ENCODE measurements around the gene ITGAV. TPM values are rescaled to one million over a fixed set of nuclear protein-coding genes. Genes with fewer than 3 reads are reported as not detected.

Gene ITGAV
- total RNA-seq, 2 experiments from 2014 or later = 4.7 to 7.5 TPM

DNA sequence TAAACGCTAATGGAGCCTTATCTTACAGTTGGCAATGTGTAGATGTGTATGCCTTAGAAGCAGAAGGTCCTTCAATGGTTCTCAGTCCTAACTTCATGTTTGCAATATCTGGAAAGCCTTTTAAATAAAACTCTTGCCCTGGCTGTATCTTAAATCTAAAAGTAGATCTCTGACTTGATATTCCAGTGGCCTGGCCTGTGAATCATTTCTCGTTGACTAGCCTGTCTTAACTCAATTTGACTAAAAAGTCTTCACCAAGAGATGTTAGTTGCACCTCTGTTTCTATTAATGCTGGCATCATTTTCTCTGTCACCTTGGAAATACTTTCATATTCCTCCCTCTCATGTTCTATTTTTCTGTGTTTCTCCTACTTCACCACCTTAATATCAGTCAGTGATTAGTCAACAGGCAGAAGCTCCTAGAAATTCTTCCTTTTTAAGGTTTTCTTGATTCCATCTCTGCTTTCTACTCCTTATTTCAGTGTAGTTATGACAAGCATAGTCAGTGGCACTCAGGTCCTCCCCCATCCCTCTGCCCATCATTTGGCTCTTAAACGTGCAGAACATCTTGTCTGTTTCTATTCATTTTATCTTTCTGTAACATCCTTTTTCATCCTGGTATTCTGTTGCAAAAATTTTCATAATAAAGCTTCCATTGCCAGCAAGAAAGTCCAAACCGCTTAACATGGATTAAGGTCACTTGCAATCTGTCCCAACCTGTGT lies 4.3 kb downstream of the ITGAV start:
- peaks cover 28% of the 10 kb centered on the region for H3K4me1 Mint-ChIP-seq (ENCODE audit: low read depth)
- H3K27me3 Mint-ChIP-seq = no peaks in the 10 kb centered on the region
- no peak overlapping the region for H3K27ac Mint-ChIP-seq
- ATAC-seq (no peak), DNase-seq (no peak)
- H3K4me3 Mint-ChIP-seq = no peak overlapping the region
- ChIA-PET POLR2A (no interaction called here), CTCF (interaction anchor here (0.6 to 0.9 kb wide), 3 partner anchors 11 to 84 kb away, joined by 3 read pairs; no protein-coding TSS in a partner anchor)
- TF ChIP-seq, protein P1, sequence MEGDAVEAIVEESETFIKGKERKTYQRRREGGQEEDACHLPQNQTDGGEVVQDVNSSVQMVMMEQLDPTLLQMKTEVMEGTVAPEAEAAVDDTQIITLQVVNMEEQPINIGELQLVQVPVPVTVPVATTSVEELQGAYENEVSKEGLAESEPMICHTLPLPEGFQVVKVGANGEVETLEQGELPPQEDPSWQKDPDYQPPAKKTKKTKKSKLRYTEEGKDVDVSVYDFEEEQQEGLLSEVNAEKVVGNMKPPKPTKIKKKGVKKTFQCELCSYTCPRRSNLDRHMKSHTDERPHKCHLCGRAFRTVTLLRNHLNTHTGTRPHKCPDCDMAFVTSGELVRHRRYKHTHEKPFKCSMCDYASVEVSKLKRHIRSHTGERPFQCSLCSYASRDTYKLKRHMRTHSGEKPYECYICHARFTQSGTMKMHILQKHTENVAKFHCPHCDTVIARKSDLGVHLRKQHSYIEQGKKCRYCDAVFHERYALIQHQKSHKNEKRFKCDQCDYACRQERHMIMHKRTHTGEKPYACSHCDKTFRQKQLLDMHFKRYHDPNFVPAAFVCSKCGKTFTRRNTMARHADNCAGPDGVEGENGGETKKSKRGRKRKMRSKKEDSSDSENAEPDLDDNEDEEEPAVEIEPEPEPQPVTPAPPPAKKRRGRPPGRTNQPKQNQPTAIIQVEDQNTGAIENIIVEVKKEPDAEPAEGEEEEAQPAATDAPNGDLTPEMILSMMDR (IDR thresholded peaks at IDR 0.05) = no peak
- intact Hi-C loops (cut with micrococcal nuclease) = loop anchor here (5.0 kb wide), 1 partner anchor 48 kb away; no protein-coding TSS in a partner anchor
- no peaks in the 10 kb centered on the region for H3K36me3 Mint-ChIP-seq (ENCODE audit: low read depth)
- no peaks in the 10 kb centered on the region for H3K9me3 Mint-ChIP-seq

DNA sequence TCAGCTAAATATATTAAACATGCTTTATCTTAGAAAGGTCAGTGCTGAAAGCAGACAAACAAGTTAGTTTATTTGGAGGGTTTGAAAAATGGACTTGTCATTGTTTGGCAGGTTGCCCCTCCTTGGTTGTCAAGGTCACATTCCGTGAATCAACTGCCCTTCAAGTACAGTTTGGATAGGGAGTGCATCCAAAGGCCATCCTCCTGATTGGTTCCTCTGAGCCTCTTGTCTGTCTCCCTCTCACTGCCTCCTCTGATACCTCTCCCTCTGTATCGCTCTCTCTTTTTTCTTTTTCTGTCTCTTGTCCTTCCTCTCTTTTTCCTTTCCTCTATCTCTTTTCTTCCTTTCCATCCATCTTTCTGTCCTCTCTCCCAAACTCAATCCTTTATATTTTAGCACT lies 5.4 kb downstream of the ITGAV start:
- Mint-ChIP-seq H3K27ac (no peak overlapping the region), H3K4me3 (no peak overlapping the region), H3K9me3 (no peaks in the 10 kb centered on the region), H3K4me1 (ENCODE audit: low read depth) (peaks cover 26% of the 10 kb centered on the region), H3K36me3 (ENCODE audit: low read depth) (no peaks in the 10 kb centered on the region), H3K27me3 (no peaks in the 10 kb centered on the region)
- POLR2A ChIA-PET = no interaction called here
- CTCF ChIA-PET = interaction anchor here (0.8 kb wide), 1 partner anchor 12 kb away, joined by 3 read pairs; no protein-coding TSS in a partner anchor
- TF ChIP-seq, protein P1 (IDR thresholded peaks at IDR 0.05) = no peak
- no peak for DNase-seq
- ATAC-seq = no peak
- intact Hi-C loops (cut with micrococcal nuclease) = no loop called here

DNA sequence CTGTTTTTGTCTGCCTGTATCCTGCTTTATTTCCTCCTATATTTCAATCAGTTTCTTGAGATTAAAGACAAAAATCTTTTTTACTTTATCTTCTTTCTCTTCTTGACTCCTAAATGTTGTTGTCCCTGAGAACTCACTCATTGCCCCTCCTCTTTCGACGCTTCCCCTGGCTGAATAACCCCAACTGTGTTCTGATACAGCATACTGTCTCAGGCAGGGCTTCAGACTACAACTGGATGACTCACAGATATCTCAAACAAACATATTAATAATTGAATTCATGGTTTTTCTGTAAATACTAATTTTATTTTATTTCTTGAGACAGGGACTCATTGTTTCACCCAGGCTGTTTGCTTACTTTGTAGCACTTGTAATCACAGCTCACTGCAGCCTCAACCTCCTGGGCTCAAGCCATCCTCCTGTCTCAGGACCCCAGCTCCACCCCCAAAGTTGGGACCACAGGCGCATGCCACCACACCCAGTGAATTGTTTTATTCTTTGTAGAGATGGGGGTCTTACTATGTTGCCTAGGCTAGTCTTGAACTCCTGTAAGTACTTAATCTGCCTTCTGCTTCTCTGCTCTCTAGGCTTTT lies 9.4 kb downstream of the ITGAV start:
- no peaks in the 10 kb centered on the region for H3K27me3 Mint-ChIP-seq
- no peaks in the 10 kb centered on the region for H3K36me3 Mint-ChIP-seq (ENCODE audit: low read depth)
- TF ChIP-seq, protein P1 (IDR thresholded peaks at IDR 0.05) = no peak

DNA sequence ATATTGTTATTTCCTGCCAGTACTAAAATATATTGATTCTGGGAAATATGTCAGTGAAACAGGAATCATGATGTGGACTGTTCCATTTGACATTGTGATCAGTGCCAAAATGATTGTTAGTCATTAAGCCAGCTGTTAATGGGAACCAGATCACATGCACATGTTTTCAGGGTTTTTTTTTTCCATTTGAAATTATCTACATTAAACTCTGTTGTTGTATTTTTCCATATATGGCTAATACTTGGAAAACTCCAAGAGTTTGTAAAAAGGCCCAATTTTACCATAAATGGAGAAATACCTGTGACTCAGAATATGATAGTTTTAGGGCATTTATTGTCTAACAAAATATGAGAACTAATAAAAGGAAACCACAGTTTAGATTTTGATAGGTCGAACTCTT lies 13.4 kb downstream of the ITGAV start:
- no peak overlapping the region for H3K27ac Mint-ChIP-seq
- DNase-seq (no peak), ATAC-seq (no peak)
- no peaks in the 10 kb centered on the region for H3K27me3 Mint-ChIP-seq
- POLR2A ChIA-PET = no interaction called here
- no peaks in the 10 kb centered on the region for H3K4me1 Mint-ChIP-seq (ENCODE audit: low read depth)
- TF ChIP-seq, protein P1 (IDR thresholded peaks at IDR 0.05) = no peak
- H3K9me3 Mint-ChIP-seq = no peaks in the 10 kb centered on the region
- intact Hi-C loops (cut with micrococcal nuclease) = no loop called here
- no peak overlapping the region for H3K4me3 Mint-ChIP-seq
- CTCF ChIA-PET = no interaction called here
- peaks cover 6% of the 10 kb centered on the region for H3K36me3 Mint-ChIP-seq (ENCODE audit: low read depth)

More for the DNA sequence above, 9.4 kb downstream of the ITGAV start:
- intact Hi-C loops (cut with micrococcal nuclease) = no loop called here
- Mint-ChIP-seq H3K4me3 (no peak overlapping the region), H3K27ac (no peak overlapping the region), H3K9me3 (no peaks in the 10 kb centered on the region), H3K4me1 (ENCODE audit: low read depth) (peaks cover 4% of the 10 kb centered on the region)
- DNase-seq (no peak), ATAC-seq (no peak)
- POLR2A ChIA-PET = no interaction called here
- CTCF ChIA-PET = no interaction called here

DNA sequence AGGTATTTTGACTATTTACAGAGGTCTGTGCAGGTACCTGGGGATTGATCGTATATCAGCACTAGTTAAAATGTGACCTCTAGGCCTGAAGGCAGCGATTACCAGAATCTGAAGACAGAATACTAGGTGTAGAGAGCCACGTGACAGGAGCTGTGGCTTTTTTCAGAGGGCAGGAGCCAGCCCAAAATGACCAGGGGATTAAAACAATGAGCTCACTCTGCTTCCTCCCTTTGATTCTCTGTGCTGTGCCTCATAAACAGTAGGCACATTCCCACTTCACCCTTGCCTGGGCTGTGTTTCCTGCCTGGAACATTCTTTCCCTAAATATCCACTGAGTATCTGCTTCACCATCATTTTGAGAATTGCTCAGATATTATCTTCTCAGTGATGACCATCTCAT lies 15.2 kb downstream of the ITGAV start:
- ATAC-seq = no peak
- Mint-ChIP-seq H3K4me1 (ENCODE audit: low read depth) (no peaks in the 10 kb centered on the region), H3K27ac (no peak overlapping the region), H3K4me3 (no peak overlapping the region), H3K36me3 (ENCODE audit: low read depth) (peaks cover 6% of the 10 kb centered on the region), H3K9me3 (no peaks in the 10 kb centered on the region), H3K27me3 (no peaks in the 10 kb centered on the region)
- TF ChIP-seq, protein P1 (IDR thresholded peaks at IDR 0.05) = no peak
- ChIA-PET POLR2A (no interaction called here), CTCF (interaction anchor here (1.2 kb wide), 1 partner anchor 9 kb away, joined by 3 read pairs; no protein-coding TSS in a partner anchor)
- DNase-seq = no peak
- intact Hi-C loops (cut with micrococcal nuclease) = no loop called here
